Endothelial cell of umbilical vein (primary cell): ENCODE data around the gene SVIL. TPM values are rescaled to one million over a fixed set of nuclear protein-coding genes. Genes with fewer than 3 reads are reported as not detected.
A peak's percentile ranks its signal among the peaks of the same experiment; 100 is the strongest.

ENCODE experiments used
- BruUV-seq: library from RNA; stranded (reverse); fragments of 400-500 nt; replicated peaks from 2 replicates; lab custom pipeline; 2021; lab: Mats Ljungman, UMichigan
- CTCF ChIA-PET: fragments of 300-600, 350-600 bp; sonication (Branson Sonifier 250); formaldehyde crosslinking; loops from one replicate; lab custom pipeline; 2021; ENCODE audit warnings: antibody characterized with exemption, inconsistent platforms; lab: Charles Lee
- POLR2A ChIA-PET: fragments of 300-600, 350-600 bp; sonication (Branson Sonifier 250); formaldehyde crosslinking; loops from one replicate; lab custom pipeline; 2021; ENCODE audit warnings: antibody characterized with exemption, inconsistent platforms; lab: Charles Lee
- DNase-seq: peaks from one replicate; pipeline ENCODE4 v3.0.0-alpha.2; 2011; ENCODE audit warnings: low read depth, low spot score
- FAIRE-seq: peaks from 2 replicates; lab custom pipeline; 2011; peaks lifted over from hg19 to GRCh38; lab: Jason Lieb, UNC
- H2AFZ ChIP-seq: 2 replicates; pipeline ENCODE4 v1.6.0; 2012; ENCODE audit warnings: low read depth, low read length, control low read depth, inconsistent platforms
- H3K27ac ChIP-seq: 2 replicates; pipeline ENCODE4 v1.5.1; 2011; ENCODE audit warnings: low read depth, mild to moderate bottlenecking, control low read depth, low read length, moderate library complexity; ENCODE audit not compliant: insufficient read depth
- H3K27me3 ChIP-seq, 2 experiments: 2 replicates each; pipeline versions ENCODE4 v1.6.0 to v1.6.1; 2011; ENCODE audit warnings: low read length in 2 of 2, mixed read lengths in 1 of 2; ENCODE audit not compliant: control insufficient read depth in 2 of 2, insufficient read depth in 2 of 2
- H3K36me3 ChIP-seq, 2 experiments: 2 replicates in 1 of 2; 3 replicates in 1 of 2; pipeline ENCODE4 v1.5.1; 2011; ENCODE audit warnings: low read length in 2 of 2, mild to moderate bottlenecking in 1 of 2, moderate library complexity in 1 of 2; ENCODE audit not compliant: control insufficient read depth in 2 of 2, insufficient read depth in 2 of 2; ENCODE audit errors: extremely low read depth in 1 of 2
- H3K4me1 ChIP-seq: 3 replicates; pipeline ENCODE4 v1.5.1; 2011; ENCODE audit warnings: mild to moderate bottlenecking, low read length; ENCODE audit not compliant: control insufficient read depth, insufficient read depth; ENCODE audit errors: extremely low read depth
- H3K4me2 ChIP-seq: 2 replicates; pipeline ENCODE4 v1.6.1; 2011; ENCODE audit warnings: low read length, control low read depth, mixed read lengths; ENCODE audit not compliant: insufficient read depth
- H3K4me3 ChIP-seq, 3 experiments: fragments of 200-600 bp in 1 of 3; sonication (generic), shearing (Covaris generic) in 1 of 3; replicated peaks in 1 of 3; 2 replicates each; pipeline ENCODE4 v1.5.1; 2011 to 2016; ENCODE audit warnings: control low read depth in 3 of 3, low read length in 3 of 3, mild to moderate bottlenecking in 2 of 3, inconsistent platforms in 1 of 3, low read depth in 1 of 3, moderate library complexity in 1 of 3; ENCODE audit not compliant: insufficient read depth in 1 of 3
- H3K79me2 ChIP-seq: 2 replicates; pipeline ENCODE4 v1.6.0; 2012; ENCODE audit warnings: low read length, inconsistent platforms; ENCODE audit not compliant: control insufficient read depth, insufficient read depth
- H3K9ac ChIP-seq: replicated peaks from 2 replicates; pipeline ENCODE3; 2011; ENCODE audit warnings: low read length, control low read depth; ENCODE audit not compliant: insufficient read depth; ENCODE audit errors: extremely low read depth
- H3K9me1 ChIP-seq: replicated peaks from 3 replicates; pipeline ENCODE4 v1.6.0; 2011; ENCODE audit warnings: mild to moderate bottlenecking, low read length; ENCODE audit not compliant: control insufficient read depth, insufficient read depth; ENCODE audit errors: extremely low read depth
- H3K9me3 ChIP-seq: replicated peaks from 2 replicates; pipeline ENCODE4 v1.5.1; 2012; ENCODE audit warnings: low read length, inconsistent platforms; ENCODE audit not compliant: control insufficient read depth, insufficient read depth
- H4K20me1 ChIP-seq: replicated peaks from 2 replicates; pipeline ENCODE3; 2011; ENCODE audit warnings: mild to moderate bottlenecking, low read length; ENCODE audit not compliant: control insufficient read depth, insufficient read depth; ENCODE audit errors: extremely low read depth
- EZH2 ChIP-seq: IDR thresholded peaks from 2 replicates; pipeline ENCODE4 v1.6.1; 2012; ENCODE audit warnings: borderline replicate concordance, low read depth, mild to moderate bottlenecking, moderate library complexity, low read length, inconsistent platforms; ENCODE audit not compliant: severe bottlenecking
- FOS ChIP-seq: IDR thresholded peaks from 2 replicates; pipeline ENCODE4 v1.6.1; 2011; ENCODE audit warnings: mild to moderate bottlenecking, low read length, moderate library complexity, borderline replicate concordance; ENCODE audit not compliant: insufficient read depth
- GATA2 ChIP-seq: IDR thresholded peaks from 2 replicates; pipeline ENCODE4 v1.7.0; 2011; ENCODE audit warnings: low read depth, mild to moderate bottlenecking, moderate library complexity, mixed read lengths, low read length; ENCODE audit not compliant: insufficient read length, insufficient read depth
- JUN ChIP-seq: IDR thresholded peaks from 2 replicates; pipeline ENCODE4 v1.6.1; 2011; ENCODE audit warnings: borderline replicate concordance, low read depth; ENCODE audit not compliant: insufficient read length, insufficient read depth
- MYC ChIP-seq: IDR thresholded peaks from one replicate; pipeline ENCODE4 v1.6.1; 2011; ENCODE audit warnings: mild to moderate bottlenecking, low read depth, low read length
- POLR2A ChIP-seq: IDR thresholded peaks from 2 replicates; pipeline ENCODE4 v1.6.1; 2012; ENCODE audit warnings: low read depth, mild to moderate bottlenecking, control low read depth, low read length
- POLR2AphosphoS5 ChIP-seq: IDR thresholded peaks from 2 replicates; pipeline ENCODE4 v1.6.1; 2012; ENCODE audit warnings: low read depth, mild to moderate bottlenecking, control low read depth, low read length, moderate library complexity; ENCODE audit not compliant: insufficient read depth
- dilution Hi-C: fragments of 300-500 bp; cut with MboI; formaldehyde crosslinking; loops from one replicate; pipeline ENCODE4 v1.15.0; 2019; ENCODE audit warnings: low sequenced_read_pairs; ENCODE audit not compliant: extremely low pct_ligation_motif_present
- intact Hi-C: fragments of 100-400 bp; cut with micrococcal nuclease; formaldehyde crosslinking; loops from one replicate; pipeline ENCODE4 v1.10.0; 2022
- polyA plus RNA-seq, 4 experiments: library from polyadenylated mRNA; depleted of rRNA in 3 of 4; stranded (reverse) in 3 of 4; unstranded in 1 of 4; fragments of >200 nt; gene quantifications; 2 replicates each; pipeline versions ENCODE4 v1.2.1 to v1.2.3, GENCODE V29; 2011 to 2012; ENCODE audit warnings: missing spikeins in 1 of 4
- total RNA-seq: library from RNA; stranded (reverse); gene quantifications from 2 replicates; pipeline ENCODE4 v1.2.3, GENCODE V29; 2021
- TF ChIP-seq, protein P1 (sequence below): IDR thresholded peaks from 2 replicates; pipeline ENCODE4 v1.6.1; 2011; ENCODE audit not compliant: insufficient read depth, insufficient read length
- TF ChIP-seq, protein P2 (sequence below), 2 donors: IDR thresholded peaks; 1 replicate in 1 of 2; 2 replicates in 1 of 2; pipeline ENCODE4 v1.5.1; 2011; ENCODE audit warnings: low read length in 2 of 2, mild to moderate bottlenecking in 2 of 2, moderate library complexity in 2 of 2, control low read depth in 1 of 2, inconsistent platforms in 1 of 2, low read depth in 1 of 2; ENCODE audit not compliant: insufficient read depth in 1 of 2; ENCODE audit errors: extremely low read depth in 1 of 2

The SVIL gene
- total and polyA plus RNA-seq, 2 donors (not counting 3 experiments of a cell fraction or from before 2014, with no cell fraction given), result 22.6 to 70.7 TPM

DNA sequence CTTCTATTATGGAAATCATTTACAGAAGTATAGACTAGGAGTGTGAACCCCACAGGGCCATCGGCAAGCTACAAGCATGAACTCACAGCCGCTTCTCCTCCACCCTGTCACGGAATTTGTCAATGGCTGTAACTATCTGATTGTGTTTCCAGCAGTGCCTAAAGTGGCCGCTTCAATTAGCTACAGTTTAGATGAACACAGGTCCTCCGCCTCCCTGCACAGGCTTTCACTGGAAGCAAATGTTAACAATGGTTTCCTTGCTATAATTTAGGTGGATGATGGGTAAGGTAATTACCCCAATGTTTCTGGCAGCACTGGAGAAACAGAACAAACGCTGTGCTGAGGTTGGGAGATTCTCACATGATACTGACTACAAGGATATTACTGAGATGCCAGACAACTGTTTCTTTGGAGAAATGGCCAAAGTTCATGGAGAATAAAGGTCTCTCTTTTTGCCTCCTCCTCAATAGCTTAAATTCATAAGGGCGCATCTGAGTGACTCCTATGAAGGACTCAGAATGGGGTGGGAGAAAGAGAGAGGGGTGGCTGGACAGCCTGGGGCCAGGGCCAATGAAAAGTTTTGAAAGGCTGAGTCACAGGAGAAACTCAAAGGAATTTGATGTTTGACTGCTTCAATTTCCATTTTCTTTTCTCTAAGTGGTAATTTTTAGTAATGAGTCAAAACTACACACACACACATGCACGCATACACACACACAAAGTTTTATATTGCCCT is 78.9 kb downstream of the SVIL start:
- no peaks in the 10 kb centered on the region for H3K9me1 ChIP-seq
- DNase-seq (no peak), FAIRE-seq (no peak)
- ChIA-PET POLR2A (no interaction called here), CTCF (interaction anchor here (1.0 to 2.3 kb wide), 6 partner anchors 11 to 446 kb away, joined by 3 to 9 read pairs (median 6); no protein-coding TSS in a partner anchor)
- H3K27ac ChIP-seq, result peak overlapping the region; percentile 50
- peak overlapping the region; percentile 28 for H3K4me2 ChIP-seq
- peaks cover 10% of the 10 kb centered on the region for H3K4me1 ChIP-seq
- peaks cover 0 to 20% of the 10 kb centered on the region in 2 experiments for H3K36me3 ChIP-seq
- H3K9me3 ChIP-seq, result no peaks in the 10 kb centered on the region
- no peak overlapping the region for H2AFZ ChIP-seq
- no peaks in the 10 kb centered on the region for H4K20me1 ChIP-seq
- intact Hi-C loops (loop anchor here (10.0 kb wide), 1 partner anchor 179 kb away; no protein-coding TSS in a partner anchor), dilution Hi-C loops (no loop called here)
- TF ChIP-seq JUN, result no peak
- TF ChIP-seq, protein P1, sequence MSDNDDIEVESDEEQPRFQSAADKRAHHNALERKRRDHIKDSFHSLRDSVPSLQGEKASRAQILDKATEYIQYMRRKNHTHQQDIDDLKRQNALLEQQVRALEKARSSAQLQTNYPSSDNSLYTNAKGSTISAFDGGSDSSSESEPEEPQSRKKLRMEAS, result no peak
- no peak for TF ChIP-seq EZH2
- no peak for TF ChIP-seq FOS
- TF ChIP-seq POLR2AphosphoS5, result no peak
- TF ChIP-seq, protein P2, sequence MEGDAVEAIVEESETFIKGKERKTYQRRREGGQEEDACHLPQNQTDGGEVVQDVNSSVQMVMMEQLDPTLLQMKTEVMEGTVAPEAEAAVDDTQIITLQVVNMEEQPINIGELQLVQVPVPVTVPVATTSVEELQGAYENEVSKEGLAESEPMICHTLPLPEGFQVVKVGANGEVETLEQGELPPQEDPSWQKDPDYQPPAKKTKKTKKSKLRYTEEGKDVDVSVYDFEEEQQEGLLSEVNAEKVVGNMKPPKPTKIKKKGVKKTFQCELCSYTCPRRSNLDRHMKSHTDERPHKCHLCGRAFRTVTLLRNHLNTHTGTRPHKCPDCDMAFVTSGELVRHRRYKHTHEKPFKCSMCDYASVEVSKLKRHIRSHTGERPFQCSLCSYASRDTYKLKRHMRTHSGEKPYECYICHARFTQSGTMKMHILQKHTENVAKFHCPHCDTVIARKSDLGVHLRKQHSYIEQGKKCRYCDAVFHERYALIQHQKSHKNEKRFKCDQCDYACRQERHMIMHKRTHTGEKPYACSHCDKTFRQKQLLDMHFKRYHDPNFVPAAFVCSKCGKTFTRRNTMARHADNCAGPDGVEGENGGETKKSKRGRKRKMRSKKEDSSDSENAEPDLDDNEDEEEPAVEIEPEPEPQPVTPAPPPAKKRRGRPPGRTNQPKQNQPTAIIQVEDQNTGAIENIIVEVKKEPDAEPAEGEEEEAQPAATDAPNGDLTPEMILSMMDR (IDR thresholded peaks at IDR 0.05; ENCODE audit: extremely low read depth in 1 of 2, insufficient read depth in 1 of 2, low read depth in 1 of 2, low read length in 2 of 2), result no peak
- no peak for TF ChIP-seq GATA2
- TF ChIP-seq POLR2A, result no peak
- TF ChIP-seq MYC, result no peak
- H3K9ac ChIP-seq, result peak overlapping the region; percentile 3
- no TSS peak for BruUV-seq
- no peaks in the 10 kb centered on the region for H3K27me3 ChIP-seq
- no peak overlapping the region for H3K4me3 ChIP-seq
- no peaks in the 10 kb centered on the region for H3K79me2 ChIP-seq
